ENCODE results near the gene SHOX. TPM values are rescaled to one million over a fixed set of nuclear protein-coding genes. Genes with fewer than 3 reads are reported as not detected.

SHOX gene
- polyA plus RNA-seq, 3 donors = not detected

DNA sequence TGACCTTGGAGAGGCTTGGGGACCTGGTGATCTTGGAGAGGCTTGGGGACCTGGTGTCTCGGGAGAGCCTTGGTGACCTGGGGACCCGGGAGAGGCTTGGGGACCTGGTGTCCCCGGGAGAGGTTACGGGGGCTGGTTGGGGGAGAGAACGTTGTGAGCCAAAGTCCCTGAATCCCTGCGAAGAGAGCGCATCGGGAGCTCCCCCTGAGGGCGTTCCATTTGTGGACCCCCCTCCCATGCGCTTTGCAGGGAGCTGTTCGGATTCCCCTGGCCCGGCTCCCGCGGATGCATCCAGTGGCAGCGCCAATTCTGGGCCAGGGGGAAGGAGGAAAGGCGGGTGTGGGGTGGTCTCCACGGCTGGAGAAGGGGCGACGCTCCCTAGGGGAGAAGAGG lies 13.3 kb downstream of the SHOX start:
- Mint-ChIP-seq H3K27ac (no peak overlapping the region), H3K9me3 (peaks cover 0 to 22% (median 0%) of the 10 kb centered on the region in 7 donors), H3K27me3 (ENCODE audit: low read depth in 3 of 3) (peaks cover 50 to 79% (median 61%) of the 10 kb centered on the region in 3 donors), H3K4me1 (no peaks in the 10 kb centered on the region), H3K4me3 (peak overlapping the region in 1 of 2 donors; percentile 26), H3K36me3 (no peaks in the 10 kb centered on the region)
- H3K9ac ChIP-seq (ENCODE audit: insufficient read depth, low read length, poor library complexity, severe bottlenecking) = no peak overlapping the region
- TF ChIP-seq, protein P1, sequence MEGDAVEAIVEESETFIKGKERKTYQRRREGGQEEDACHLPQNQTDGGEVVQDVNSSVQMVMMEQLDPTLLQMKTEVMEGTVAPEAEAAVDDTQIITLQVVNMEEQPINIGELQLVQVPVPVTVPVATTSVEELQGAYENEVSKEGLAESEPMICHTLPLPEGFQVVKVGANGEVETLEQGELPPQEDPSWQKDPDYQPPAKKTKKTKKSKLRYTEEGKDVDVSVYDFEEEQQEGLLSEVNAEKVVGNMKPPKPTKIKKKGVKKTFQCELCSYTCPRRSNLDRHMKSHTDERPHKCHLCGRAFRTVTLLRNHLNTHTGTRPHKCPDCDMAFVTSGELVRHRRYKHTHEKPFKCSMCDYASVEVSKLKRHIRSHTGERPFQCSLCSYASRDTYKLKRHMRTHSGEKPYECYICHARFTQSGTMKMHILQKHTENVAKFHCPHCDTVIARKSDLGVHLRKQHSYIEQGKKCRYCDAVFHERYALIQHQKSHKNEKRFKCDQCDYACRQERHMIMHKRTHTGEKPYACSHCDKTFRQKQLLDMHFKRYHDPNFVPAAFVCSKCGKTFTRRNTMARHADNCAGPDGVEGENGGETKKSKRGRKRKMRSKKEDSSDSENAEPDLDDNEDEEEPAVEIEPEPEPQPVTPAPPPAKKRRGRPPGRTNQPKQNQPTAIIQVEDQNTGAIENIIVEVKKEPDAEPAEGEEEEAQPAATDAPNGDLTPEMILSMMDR (IDR thresholded peaks at IDR 0.05) = no peak
- no peak overlapping the region for H3K4me2 ChIP-seq (replicated peaks; ENCODE audit: extremely low read depth, low read length, poor library complexity, severe bottlenecking)
- H3K79me2 ChIP-seq (ENCODE audit: insufficient read depth, low read length) = no peaks in the 10 kb centered on the region
- DNase-seq = no peak
- no peak overlapping the region for H2AFZ ChIP-seq (ENCODE audit: insufficient read depth, low read depth, low read length, poor library complexity, severe bottlenecking)
- H3K27me3 ChIP-seq (ENCODE audit: control insufficient read depth in 2 of 2, insufficient read depth in 2 of 2, low read length in 2 of 2) = peaks cover 9 to 38% of the 10 kb centered on the region in 2 donors
- H3K4me1 ChIP-seq (ENCODE audit: control insufficient read depth in 1 of 2, insufficient read depth in 2 of 2, low read length in 2 of 2) = no peaks in the 10 kb centered on the region
- H3K4me3 ChIP-seq (replicated peaks in 1 of 3; ENCODE audit: low read depth in 2 of 3, low read length in 3 of 3) = no peak overlapping the region
- H3K27ac ChIP-seq (ENCODE audit: low read depth in 1 of 2, low read length in 2 of 2) = no peak overlapping the region
- H4K20me1 ChIP-seq (ENCODE audit: insufficient read depth, low read length) = no peaks in the 10 kb centered on the region
- no peaks in the 10 kb centered on the region for H3K36me3 ChIP-seq (replicated peaks in 1 of 2; ENCODE audit: control insufficient read depth in 1 of 2, insufficient read depth in 2 of 2, low read length in 2 of 2)
- WGBS (ENCODE audit: insufficient coverage) = 7% methylated on average over 19 of the region's 19 CpGs
- no peaks in the 10 kb centered on the region for H3K9me3 ChIP-seq (replicated peaks in 1 of 2; ENCODE audit: control insufficient read depth in 1 of 2, insufficient read depth in 1 of 2, low read length in 2 of 2)
- intact Hi-C loops (cut with micrococcal nuclease) = no loop called here

DNA sequence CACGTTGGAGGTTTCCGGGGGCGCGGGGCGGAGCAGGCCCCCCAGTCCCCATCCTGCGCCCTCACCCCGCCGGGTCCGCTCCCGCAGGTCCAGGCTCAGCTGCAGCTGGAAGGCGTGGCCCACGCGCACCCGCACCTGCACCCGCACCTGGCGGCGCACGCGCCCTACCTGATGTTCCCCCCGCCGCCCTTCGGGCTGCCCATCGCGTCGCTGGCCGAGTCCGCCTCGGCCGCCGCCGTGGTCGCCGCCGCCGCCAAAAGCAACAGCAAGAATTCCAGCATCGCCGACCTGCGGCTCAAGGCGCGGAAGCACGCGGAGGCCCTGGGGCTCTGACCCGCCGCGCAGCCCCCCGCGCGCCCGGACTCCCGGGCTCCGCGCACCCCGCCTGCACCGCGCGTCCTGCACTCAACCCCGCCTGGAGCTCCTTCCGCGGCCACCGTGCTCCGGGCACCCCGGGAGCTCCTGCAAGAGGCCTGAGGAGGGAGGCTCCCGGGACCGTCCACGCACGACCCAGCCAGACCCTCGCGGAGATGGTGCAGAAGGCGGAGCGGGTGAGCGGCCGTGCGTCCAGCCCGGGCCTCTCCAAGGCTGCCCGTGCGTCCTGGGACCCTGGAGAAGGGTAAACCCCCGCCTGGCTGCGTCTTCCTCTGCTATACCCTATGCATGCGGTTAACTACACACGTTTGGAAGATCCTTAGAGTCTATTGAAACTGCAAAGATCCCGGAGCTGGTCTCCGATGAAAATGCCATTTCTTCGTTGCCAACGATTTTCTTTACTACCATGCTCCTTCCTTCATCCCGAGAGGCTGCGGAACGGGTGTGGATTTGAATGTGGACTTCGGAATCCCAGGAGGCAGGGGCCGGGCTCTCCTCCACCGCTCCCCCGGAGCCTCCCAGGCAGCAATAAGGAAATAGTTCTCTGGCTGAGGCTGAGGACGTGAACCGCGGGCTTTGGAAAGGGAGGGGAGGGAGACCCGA lies 14.0 kb downstream of the SHOX start:
- Histone ChIP-seq H3K4me1 (ENCODE audit: control insufficient read depth in 1 of 2, insufficient read depth in 2 of 2, low read length in 2 of 2) (no peaks in the 10 kb centered on the region), H3K36me3 (replicated peaks in 1 of 2; ENCODE audit: control insufficient read depth in 1 of 2, insufficient read depth in 2 of 2, low read length in 2 of 2) (no peaks in the 10 kb centered on the region), H4K20me1 (ENCODE audit: insufficient read depth, low read length) (no peaks in the 10 kb centered on the region), H3K9ac (ENCODE audit: insufficient read depth, low read length, poor library complexity, severe bottlenecking) (no peak overlapping the region), H3K79me2 (ENCODE audit: insufficient read depth, low read length) (no peaks in the 10 kb centered on the region), H3K27ac (ENCODE audit: low read depth in 1 of 2, low read length in 2 of 2) (no peak overlapping the region), H3K4me2 (replicated peaks; ENCODE audit: extremely low read depth, low read length, poor library complexity, severe bottlenecking) (no peak overlapping the region), H3K4me3 (replicated peaks in 1 of 3; ENCODE audit: low read depth in 2 of 3, low read length in 3 of 3) (no peak overlapping the region), H2AFZ (ENCODE audit: insufficient read depth, low read depth, low read length, poor library complexity, severe bottlenecking) (no peak overlapping the region), H3K9me3 (replicated peaks in 1 of 2; ENCODE audit: control insufficient read depth in 1 of 2, insufficient read depth in 1 of 2, low read length in 2 of 2) (no peaks in the 10 kb centered on the region), H3K27me3 (ENCODE audit: control insufficient read depth in 2 of 2, insufficient read depth in 2 of 2, low read length in 2 of 2) (peaks cover 3 to 31% of the 10 kb centered on the region in 2 donors)
- H3K27me3 Mint-ChIP-seq (ENCODE audit: low read depth in 3 of 3) = peaks cover 43 to 73% (median 54%) of the 10 kb centered on the region in 3 donors
- H3K4me3 Mint-ChIP-seq = peak overlapping the region in 1 of 2 donors; percentile 59
- intact Hi-C loops (cut with micrococcal nuclease) = no loop called here
- WGBS (ENCODE audit: insufficient coverage) = 3% methylated on average over 85 of the region's 95 CpGs
- no peaks in the 10 kb centered on the region for H3K36me3 Mint-ChIP-seq
- peaks cover 0 to 18% (median 0%) of the 10 kb centered on the region in 7 donors for H3K9me3 Mint-ChIP-seq
- H3K27ac Mint-ChIP-seq = no peak overlapping the region
- TF ChIP-seq, protein P1 (IDR thresholded peaks at IDR 0.05) = no peak
- no peak for DNase-seq
- no peaks in the 10 kb centered on the region for H3K4me1 Mint-ChIP-seq

Data from CD14-positive monocyte (primary cell).